GM10248 (cell line): ENCODE data around the gene MYT1.

ENCODE experiments used
- CTCF ChIA-PET: fragments of 300-600 bp; sonication (Branson Sonifier 250); formaldehyde crosslinking; extraction: SDS; loops from one replicate; lab custom pipeline; 2021; ENCODE audit warnings: antibody characterized with exemption; lab: Yijun Ruan, JAX
- POLR2A ChIA-PET: fragments of 350-650 bp; sonication (Branson Sonifier 250); formaldehyde crosslinking; extraction: SDS; loops from one replicate; lab custom pipeline; 2020; ENCODE audit warnings: antibody characterized with exemption; lab: Yijun Ruan, JAX
- DNase-seq: peaks from one replicate; pipeline ENCODE4 v3.0.0; 2012; ENCODE audit errors: extremely low spot score
- CTCF ChIP-seq: IDR thresholded peaks from 2 replicates; pipeline ENCODE4 v1.5.1; 2012; ENCODE audit warnings: mild to moderate bottlenecking, low read depth; ENCODE audit errors: extremely low read depth, missing control alignments, control extremely low read depth

The MYT1 gene

GRCh38 chr20:64222291-64222735, 58.1 kb downstream of the MYT1 start:
- no peak for DNase-seq
- POLR2A ChIA-PET: no interaction called here
- CTCF ChIA-PET: interaction anchor here (1.1 to 1.3 kb wide), 2 partner anchors 9 to 15 kb away, joined by 3 to 4 read pairs; no protein-coding TSS in a partner anchor
- no peak for TF ChIP-seq CTCF

- no peak for DNase-seq
- POLR2A ChIA-PET: no interaction called here
- no peak for TF ChIP-seq CTCF
- CTCF ChIA-PET: interaction anchor here (1.1 to 1.3 kb wide), 4 partner anchors 10 to 21 kb away, joined by 3 to 4 read pairs (median 4); no protein-coding TSS in a partner anchor
Measured at GRCh38 chr20:64222851-64223525, 58.7 kb downstream of the MYT1 start.

- DNase-seq: no peak
- ChIA-PET POLR2A (no interaction called here), CTCF (interaction anchor here (1.0 to 1.3 kb wide), 4 partner anchors 11 to 22 kb away, joined by 3 to 4 read pairs (median 4); no protein-coding TSS in a partner anchor)
- no peak for TF ChIP-seq CTCF
Measured at GRCh38 chr20:64223526-64224067, 59.3 kb downstream of the MYT1 start.

GRCh38 chr20:64224351-64225170, 60.3 kb downstream of the MYT1 start:
- CTCF ChIA-PET: interaction anchor here (1.0 to 1.3 kb wide), 4 partner anchors 8 to 21 kb away, joined by 3 to 4 read pairs (median 3); no protein-coding TSS in a partner anchor
- POLR2A ChIA-PET: interaction anchor here (0.7 kb wide), 1 partner anchor 8 kb away, joined by 3 read pairs; no protein-coding TSS in a partner anchor
- no peak for TF ChIP-seq CTCF
- DNase-seq: no peak

GRCh38 chr20:64225171-64225595, 60.9 kb downstream of the MYT1 start:
- DNase-seq: no peak
- ChIA-PET POLR2A (interaction anchor here (0.7 kb wide), 1 partner anchor 8 kb away, joined by 3 read pairs; no protein-coding TSS in a partner anchor), CTCF (interaction anchor here (1.2 kb wide), 1 partner anchor 9 kb away, joined by 3 read pairs; no protein-coding TSS in a partner anchor)
- TF ChIP-seq CTCF: no peak
